GM12872 (cell line): ENCODE data around the gene GPN2.
A peak's percentile ranks its signal among the peaks of the same experiment; 100 is the strongest.

Experiments
- CTCF ChIP-seq: IDR thresholded peaks from 3 replicates; pipeline ENCODE4 v1.5.1; 2011; ENCODE audit warnings: low read depth, mild to moderate bottlenecking, low read length, moderate library complexity; ENCODE audit not compliant: insufficient read depth

GPN2 gene

GRCh38 chr1:26853600-26853999 lies 36.5 kb downstream of the GPN2 start:
- no peak for TF ChIP-seq CTCF

DNA sequence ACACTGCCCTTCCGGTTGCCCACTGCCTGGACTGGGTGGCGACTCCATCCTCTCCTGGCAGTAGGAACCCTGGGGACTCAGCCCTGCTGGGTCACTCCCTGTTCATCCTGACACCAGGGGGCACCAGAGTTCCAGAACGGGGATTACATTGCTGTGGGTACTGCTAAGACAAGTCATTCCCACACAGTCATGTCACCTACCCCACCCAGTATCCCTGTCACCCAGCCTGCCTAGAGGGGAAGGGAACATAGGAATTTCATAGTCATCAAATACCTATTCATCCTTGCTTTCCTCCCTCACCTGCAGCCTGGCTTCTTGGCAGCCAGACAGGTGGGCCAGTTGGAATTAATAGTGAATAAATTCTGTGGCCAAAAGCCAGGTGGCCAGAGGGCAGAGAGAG lies 36.9 kb downstream of the GPN2 start:
- peak; percentile 88 for TF ChIP-seq CTCF

- no peak for TF ChIP-seq CTCF
Measured at GRCh38 chr1:26852701-26853100, 37.4 kb downstream of the GPN2 start.

DNA sequence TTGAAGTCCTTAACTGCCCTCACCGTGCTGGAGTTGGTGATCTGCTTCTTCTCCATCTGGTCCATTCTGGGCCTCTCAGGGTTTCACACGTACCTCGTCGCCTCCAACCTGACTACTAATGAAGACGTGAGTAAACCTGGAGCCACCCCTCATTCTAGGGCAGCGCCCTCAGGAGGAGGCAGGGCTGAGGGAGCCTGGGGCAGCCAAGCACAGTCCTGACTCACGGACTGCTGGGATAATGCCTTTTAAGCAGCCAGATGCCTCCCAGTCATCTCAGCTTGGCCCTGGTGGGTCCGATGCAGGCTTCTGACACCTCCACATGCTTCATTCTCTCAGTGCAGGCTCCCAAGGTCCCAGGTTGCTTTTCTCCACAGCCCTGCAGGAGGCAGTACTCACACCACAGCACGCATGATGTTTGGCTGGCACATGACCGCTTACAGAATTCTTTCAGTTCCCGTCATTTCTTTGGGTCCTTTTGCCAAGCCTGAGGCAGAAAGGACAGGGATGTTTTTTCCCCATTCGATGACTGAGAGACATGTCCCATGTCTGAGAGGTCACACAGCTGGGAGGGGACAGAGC lies 38.9 kb downstream of the GPN2 start:
- 0 out of 3 replicates have a peak, but pooled peaks have one; percentile 10 for TF ChIP-seq CTCF

GRCh38 chr1:26848941-26849774 lies 40.9 kb downstream of the GPN2 start:
- TF ChIP-seq CTCF = no peak

DNA sequence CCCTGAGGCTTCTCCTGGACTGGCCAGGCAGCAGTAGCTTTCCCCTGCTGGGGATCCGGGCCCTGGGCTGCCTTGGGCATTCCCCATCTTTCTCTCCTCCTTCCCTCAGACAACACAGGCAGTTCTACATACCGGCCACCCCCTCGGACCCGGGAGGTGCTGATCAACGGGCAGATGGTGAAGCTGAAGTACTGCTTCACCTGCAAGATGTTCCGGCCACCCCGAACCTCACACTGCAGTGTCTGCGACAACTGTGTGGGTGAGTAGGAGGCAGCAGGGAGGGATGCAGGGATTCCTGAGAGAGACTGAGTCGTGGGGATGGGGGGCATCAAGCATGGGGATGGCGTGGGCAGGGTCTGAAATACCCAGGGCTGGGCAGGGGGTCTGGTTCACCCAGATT lies 41.6 kb downstream of the GPN2 start:
- TF ChIP-seq CTCF = no peak

GRCh38 chr1:26844424-26845196 lies 45.5 kb downstream of the GPN2 start:
- TF ChIP-seq CTCF = no peak
